GM19455 (cell line): ENCODE results near the gene RERE.

Experiments used
- ATAC-seq: cut with Tn5 transposase; IDR thresholded peaks from one replicate; pipeline ENCODE4 v1.9.1; 2021; ENCODE audit not compliant: unreplicated experiment

The RERE gene

DNA sequence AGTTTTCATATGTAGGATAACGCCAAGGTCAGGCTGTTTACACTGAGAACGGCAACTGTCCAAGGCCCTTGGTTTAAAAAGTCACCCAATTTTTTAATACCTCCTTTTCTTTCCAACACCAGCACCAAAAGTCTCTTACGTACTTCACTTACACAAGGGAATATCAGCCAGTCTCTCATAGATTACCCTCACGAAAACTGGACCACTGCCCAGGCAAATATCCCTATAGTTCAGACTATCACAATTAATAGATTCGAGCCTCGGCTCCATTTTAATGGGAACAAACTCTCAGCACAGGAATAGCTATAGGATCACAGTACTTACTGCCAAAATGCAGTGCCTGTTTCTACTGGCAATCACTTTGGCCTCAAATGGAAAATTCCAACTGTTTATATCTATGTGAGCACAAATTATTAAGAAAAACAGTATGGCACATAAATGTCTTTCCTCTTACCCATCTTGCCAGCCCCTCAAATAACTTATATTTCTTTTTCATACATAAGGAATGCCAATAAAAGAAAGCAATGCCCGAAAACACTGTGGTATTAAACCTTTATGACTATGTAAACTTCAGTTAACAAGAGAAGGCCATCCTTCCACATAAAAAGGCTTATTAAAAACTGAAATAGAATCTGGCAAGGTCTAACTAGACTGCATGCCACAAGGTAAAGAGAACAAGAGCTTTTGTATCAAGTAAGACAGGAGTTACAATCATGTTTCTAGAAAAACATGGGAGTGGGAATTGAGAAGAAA, 401.7 kb downstream of the RERE start:
- no peak for ATAC-seq

DNA sequence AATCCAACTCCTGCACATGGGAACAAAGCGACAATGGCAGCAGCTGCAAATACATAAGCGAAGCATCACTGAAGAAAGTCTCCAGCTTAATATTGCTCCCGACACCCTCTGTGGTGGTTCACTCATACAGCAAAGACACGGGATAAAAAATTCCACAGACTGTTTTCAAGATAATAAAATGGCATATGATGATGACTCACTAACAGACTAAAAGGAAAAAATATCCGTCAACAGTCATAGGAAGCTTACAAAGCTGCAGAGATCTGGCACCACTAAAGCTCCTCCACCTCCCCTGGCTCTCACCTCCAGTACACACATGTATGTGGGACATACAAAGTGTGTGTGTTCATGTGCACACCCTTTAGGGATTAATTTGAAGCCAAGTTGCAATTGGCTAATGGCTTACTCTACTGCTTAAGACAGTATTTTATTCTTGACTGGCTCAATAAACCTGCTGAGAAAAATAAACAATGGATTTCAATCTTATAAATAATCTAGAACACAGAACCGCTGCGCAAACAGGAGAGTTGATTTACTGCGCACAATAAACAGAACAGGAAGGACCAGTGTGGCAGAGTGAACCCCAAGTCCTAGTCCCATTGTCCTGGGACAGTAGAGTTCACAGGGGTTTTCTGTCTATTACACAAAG, 405.1 kb downstream of the RERE start:
- ATAC-seq: no peak

DNA sequence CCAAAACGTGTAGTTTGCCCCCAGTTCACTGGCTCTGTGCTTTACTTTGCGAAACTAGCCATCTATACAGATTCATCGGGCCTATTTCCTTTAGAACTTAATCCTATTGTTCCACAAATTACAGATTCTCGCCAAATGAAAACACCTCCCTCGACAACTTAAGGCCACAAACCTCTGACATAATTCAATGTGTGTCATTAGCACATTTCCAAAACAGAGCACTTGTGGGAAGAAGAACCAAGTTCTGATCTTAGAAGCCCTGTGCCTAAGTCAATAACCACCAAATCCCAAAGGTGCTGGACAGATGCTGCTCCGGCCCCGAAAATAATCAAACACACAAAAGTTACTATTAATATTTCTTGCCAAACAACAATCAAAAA, 405.6 kb downstream of the RERE start:
- no peak for ATAC-seq

DNA sequence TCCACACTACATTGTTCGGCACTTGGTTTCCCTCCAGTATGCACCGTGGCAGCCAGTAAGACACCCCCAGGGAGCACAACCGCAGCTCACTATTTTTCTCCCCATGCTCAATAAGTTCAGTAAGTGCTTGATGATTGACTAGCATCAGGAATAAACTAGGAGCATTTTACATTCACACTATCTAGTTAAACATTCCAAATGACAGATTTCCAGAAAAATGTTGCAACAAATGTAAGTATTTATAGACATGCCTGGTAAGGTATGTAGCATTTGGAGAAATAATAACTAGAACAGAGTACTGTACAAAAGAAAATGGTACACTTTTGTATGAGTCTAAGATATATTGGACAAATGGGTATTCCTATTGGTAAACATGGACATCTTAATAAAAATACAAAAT, 406.6 kb downstream of the RERE start:
- ATAC-seq: no peak

DNA sequence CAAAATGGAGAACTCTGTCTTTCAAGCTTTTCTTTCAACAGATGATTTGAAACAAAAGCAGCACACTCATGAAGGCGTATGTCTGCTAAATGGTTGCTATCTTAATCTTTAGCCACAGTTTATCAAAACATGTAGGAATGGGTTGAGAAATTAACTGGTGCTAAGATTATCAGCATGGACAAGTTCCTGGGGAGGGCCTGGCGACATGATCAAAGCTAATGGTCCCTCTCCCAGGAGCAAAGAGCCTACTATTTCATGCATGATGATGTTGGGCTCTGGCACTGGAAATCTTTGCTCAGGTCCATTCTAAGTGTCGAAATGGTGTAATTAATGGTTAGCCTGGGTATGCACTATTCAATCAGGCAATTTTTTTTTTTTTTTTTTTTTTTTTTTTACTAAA, 407.8 kb downstream of the RERE start:
- no peak for ATAC-seq

DNA sequence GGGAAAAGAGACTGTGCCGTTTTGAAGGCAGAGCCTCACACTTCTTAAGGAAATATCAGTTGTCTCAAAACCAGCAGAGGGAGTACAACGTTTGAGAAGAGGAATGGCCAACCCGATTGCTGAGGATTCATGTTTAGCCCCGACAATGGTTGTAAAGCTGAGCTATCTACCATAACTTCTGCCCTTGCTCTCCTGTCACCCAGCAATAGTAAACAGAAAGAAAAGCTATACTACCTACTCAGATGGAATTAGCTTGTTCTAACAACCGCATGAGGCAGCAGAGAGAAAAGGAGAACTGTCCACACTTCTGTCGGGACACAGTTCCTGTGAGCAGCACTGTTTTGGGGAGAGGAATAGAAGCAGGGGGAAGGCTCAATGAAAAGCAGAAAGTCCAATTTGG, 408.3 kb downstream of the RERE start:
- no peak for ATAC-seq

DNA sequence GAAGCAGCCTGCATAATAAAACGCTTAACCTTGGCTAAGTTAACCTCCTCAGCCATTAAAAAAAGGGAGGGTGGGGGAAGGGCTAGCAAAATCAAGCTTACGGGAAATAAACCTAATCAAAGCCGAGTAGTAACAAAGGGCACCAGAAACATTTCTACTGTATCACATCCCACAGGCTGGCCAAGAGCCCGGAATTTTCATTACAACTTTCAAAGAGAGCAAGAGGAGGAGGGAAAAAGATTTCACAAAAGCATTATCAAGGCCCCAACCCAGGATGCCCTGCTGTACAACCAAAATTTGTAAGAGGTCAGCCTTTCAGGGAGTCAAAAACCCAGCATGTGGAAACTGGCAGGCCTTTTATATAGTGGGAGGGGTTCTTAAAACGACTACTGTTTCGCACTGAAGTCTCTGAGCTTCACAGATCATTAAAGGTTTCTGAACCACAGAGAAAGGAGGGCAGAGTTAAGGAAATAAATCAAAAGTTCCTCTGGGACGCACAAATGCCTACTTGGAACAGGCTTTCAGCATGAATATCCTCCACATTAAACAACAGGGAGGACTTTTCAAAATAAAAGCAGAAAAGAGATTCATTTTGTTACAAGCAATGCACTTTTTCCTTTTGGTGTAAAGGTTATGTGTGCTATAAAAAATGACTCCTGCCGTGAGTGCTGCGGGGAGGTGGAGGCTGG, 409.1 kb downstream of the RERE start:
- ATAC-seq: no peak

DNA sequence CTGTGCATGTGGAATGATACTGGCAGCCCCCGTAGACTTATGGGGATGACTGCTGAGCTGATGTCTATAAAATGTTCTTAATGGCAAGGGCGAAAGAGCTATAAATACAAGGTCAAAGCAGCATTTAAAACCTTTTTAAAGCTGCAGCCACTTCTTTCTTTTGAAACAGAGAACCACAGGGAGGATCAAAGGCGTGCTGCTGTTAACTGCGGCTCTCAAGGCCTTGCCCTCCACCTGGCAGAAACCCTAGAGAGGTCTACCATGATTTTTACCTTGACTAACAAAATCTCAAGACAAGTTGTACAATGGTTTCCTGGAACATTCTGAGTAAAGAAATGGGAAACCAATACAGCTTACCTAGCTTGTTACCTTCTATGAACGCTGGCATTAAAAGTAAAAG, 409.8 kb downstream of the RERE start:
- no peak for ATAC-seq

DNA sequence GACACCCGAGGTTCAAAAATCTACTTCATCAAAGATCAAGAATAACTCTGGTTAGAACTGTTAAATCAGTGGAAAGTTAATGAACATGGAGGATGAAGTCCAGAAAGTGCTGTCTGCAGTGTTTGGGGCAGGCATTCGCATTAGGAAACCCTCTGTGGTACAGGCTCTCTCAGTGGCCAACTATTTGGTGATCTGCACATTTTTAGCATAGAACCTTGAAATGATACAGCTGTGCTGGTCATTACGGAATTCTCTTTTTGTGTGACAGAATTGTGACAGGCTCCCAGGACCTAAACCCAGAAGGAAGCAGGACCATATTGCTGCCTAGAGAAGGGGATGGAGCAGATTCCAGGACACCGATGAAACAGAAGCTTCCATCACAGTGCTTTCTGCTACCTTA, 410.5 kb downstream of the RERE start:
- ATAC-seq: no peak

DNA sequence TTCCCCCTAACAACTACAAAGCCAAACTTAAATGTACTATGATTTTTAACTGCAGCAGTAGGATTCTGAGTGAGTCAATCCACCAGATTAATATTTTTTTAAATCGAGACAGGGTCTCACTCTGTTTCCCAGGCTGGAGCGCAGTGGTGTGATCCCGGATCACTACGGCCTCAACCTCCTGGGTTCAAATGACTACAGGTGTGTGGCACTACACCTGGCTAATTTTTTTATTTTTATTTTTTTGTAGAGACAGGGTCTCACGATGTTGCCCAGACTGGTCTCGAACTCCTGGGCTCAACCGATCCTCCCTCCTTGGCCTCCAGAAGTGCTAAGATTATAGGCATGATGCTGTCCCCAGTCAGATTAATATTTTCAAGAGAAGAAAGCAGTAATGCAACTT, 411.4 kb downstream of the RERE start:
- ATAC-seq: no peak

DNA sequence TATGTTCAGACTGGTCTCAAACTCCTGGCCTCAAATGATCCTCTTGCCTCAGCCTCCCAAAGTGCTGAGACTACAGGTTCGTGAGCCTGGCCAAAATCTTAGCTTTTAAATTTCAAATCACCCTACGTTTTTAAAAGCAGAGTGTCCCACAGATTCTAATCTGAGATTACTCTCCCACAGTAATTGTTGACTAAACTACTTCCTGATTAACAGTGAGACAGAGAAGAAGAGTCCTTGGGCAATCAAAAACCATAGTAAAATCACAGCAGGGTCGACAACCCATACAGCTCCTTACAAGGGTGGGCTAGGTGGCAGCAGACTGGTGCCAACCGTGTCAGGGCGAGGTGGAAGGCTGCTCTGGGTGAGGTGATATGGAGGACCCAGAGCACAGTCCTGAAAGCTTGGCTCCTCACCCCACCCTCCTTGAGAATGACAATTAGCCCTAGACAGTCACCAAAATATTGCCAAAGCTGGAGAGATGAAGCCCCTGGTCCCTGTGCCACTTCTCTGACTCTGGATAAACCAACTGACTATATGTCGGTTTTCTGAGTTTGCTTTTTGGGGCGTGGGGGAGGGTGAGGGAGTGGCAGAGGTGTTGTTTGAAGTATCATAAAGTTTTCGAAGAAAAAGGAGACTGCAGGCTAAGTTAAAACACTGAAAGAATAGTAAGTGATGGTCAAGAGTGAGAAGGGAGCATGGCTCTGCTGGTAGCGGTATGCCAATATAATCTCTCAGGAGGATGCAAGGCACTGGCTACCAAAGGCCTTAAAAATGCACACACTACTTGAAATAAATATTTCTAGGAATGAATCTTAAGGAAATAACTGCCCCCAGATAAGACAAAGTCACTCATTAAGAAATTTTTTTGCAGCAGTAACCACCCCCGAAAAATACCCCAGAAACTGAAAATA, 412.7 kb downstream of the RERE start:
- ATAC-seq: no peak

DNA sequence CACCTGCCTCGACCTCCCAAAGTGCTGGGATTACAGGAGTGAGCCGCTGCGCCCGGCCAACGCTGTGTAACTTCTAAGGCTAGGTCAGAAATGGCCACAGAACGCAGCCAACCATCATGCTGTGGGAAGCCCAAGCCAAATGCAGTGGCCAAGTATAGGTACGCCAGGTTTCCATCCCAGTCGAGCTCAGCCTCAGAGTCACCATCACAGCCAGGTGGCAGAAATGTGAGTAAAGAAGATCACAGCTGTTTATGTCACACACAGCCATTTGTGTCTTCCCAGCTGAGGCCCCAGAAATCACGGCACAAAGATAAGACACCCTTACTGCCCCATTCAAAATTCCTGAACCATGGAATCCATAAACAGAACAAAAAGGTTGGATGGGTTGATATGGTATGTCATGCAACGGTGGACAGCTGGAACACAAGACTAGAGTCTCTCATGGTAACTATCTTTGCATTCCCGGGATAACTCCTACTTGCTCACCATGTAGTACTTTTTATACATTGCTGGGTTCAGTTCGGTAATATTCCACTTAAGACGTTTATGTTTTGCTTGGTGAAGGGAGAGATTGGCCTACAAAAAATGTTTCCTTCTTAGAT, 415.2 kb downstream of the RERE start:
- no peak for ATAC-seq

DNA sequence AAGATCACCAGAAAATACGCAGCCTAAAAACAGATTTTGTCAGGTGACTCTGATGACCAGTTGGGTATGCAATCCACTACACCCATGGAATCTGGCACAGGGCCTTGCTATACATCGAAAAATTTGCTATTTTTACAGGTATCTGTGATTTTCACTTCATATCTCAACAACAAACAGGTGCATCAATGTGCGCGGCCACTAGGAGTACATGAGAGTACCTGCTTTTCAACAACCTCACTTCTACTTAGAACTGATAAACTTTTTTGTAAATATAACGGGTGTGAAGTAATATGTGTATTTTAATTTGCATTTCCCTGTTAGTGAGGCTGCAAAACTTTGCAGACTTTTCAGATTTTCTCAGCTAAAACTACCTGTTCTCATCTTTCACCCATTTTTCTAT, 418.8 kb downstream of the RERE start:
- ATAC-seq: no peak

DNA sequence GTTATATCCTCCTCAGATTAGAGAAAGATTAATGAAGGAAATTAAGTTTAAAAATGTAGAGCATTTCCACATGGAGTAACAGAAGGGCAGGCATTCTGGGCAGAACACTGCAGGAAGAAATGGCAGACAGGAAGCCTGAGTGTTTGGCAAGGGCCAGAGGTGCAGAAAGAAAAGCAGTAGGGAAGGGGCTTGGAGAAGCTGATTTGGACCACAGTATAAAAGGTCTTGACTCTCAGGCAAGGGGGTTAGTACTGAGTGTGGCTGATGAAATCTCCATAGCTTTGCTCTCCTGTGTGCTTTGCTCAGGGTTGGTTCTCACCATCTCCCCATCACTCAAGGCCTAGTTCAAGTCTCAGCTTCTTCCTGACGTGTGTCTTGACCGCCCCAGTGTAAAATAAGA, 419.4 kb downstream of the RERE start:
- no peak for ATAC-seq

DNA sequence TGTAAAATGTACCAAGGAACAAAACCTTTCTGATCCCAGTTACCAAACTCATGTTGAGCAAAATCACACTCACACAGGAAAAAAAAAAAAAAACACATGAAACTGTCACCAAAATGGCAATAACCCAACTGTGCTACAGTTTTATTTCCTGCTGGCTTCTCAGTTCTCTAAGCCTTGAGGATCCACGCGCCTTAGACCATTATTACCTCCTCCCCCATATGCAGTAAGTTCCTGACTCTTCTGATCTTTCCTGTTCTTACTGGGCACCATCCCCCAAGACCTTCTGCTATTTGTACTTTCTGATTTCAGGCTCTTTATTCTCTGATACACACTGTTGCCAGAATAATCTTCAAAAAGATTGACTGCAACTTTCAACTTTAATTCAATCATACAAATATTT, 419.9 kb downstream of the RERE start:
- no peak for ATAC-seq

DNA sequence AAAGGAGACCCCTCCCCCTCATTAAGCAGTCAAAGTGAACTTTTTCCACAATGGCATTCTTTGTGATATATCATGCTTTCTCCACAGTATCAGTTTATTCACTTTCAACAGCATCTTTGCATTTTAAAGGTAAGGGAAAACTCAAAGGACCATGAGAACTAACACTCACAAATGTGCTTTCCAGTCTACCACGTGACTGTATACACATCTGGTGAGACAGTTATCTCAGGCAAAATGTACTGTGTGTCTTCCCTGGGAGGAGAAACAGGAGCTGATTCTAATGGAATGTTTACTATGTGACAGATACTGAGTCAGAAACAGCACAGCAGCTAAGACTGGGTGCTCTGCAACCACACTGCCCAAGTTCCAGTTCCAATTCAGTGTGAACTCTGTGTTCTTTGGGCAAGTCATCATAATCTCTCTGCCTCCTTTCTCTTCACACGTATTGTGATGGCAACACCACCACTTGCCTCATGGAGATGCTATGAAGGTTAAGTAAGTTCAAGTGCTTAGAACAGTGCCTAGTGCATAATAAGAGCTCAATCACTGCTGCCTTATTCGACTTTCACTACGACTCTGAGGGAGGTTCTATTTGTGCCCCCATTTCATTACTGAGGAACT, 420.5 kb downstream of the RERE start:
- no peak for ATAC-seq

DNA sequence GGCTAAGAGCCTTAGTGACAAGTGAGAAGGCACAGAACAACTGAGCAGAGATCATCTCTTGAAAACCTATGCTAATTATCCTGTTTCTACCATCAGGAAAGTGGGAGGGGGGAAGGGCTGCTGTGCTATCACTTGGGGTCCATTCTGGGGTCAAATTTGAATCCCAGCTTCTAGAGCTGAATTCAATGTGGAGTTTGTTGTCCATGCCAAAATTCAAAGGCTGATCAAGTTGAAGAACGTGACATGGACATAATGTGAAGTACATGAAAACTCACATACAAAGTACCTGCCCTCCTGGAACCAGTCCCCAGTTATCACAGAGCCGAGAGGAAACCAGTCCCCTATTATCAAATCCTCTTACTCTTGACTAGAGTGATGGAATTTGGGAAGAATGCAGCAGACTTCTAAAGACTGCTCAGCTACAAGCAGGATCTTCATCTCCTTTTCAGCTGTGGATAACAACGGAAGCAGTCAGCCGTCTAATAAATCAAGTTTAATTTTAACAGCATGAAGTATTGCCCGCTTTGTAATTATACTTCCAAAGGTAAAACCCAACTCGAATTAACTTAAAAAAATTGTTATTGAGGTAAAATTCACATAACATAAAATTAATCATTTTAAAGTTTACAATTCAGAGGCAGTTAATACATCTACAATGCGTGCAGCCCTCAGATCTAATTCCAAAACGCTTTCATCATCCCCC, 421.2 kb downstream of the RERE start:
- ATAC-seq: no peak

DNA sequence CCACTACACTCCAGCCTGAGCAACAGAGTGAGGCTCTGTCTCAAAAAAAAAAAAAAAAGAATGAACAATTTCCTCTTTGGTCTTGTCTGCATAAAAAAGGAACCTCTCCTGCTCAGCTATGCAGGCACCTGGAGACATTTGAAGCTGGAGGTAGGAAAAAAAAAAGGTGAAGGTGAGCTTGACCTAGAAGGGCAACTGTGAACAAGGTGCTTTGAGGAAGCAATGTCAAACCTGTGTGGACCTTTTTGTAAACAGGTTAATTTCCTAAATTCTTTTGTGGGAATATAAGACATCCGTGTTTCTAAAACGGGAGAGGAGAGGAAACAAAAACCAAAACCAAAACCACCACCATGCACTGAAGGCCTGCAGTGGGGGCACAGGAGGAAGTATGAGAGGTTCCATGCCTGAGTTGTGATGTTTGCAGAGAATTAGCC, 422.0 kb downstream of the RERE start:
- no peak for ATAC-seq

DNA sequence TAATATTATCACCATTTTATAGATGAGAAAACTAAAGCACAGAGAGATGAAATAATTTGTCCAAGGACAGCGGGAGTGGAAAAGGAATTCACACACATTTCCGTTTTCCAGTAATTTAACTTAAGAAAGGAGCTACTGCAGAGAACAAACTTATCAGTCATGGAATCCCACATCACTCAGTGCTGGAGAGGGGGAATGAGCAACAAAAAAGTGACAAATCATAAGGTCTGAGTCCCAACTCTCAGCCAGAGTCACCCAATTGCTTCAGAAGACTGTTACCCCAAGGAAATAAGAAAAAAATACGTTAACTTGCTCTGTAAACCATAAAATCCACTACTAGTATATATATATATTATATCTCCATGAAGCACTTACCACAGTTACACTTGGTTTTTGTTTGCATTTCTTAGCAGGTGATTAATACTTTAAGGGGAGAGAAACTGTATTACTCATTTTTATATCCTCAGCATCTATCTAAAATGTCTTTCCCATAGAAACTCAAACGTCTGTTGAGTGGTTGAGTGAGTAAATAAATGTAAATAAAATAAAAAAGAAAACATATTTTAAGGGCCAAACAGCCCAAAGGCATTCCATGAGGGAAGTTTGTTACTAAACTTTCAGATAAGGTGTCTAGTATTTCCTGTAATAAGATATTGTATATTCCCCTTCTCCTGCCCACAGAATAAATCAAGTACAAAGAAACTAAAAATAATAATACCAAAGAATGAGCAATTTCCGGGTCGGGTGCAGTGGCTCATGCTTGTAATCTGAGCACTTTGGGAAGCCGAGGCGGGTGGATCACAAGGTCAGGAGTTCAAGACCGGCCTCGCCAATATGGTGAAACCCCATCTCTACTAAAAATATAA, 422.8 kb downstream of the RERE start:
- ATAC-seq: no peak
